A204.1 (cell line): Measurements from ENCODE around the gene RBM14.
"Not testable (repeated sequence)": the region's sequence is repeated elsewhere in the genome, so short reads cannot be mapped to it uniquely, and the experiment has no call there.

Experiments used
- FAIRE-seq: peaks from 2 replicates; lab custom pipeline; 2012; peaks lifted over from hg19 to GRCh38; lab: Jason Lieb, UNC

RBM14 gene

GRCh38 chr11:66616379-66617154 lies at the start of gene RBM14:
TSS of gene RBM14 (plus strand) at chr11:66616630. CDS start at chr11:66616721, 91 bp downstream.
- FAIRE-seq, result peak; percentile 92

GRCh38 chr11:66567787-66568123 lies 48.7 kb upstream of the RBM14 start:
- no peak for FAIRE-seq

GRCh38 chr11:66568124-66568916 lies 48.1 kb upstream of the RBM14 start, which contains the start of gene CTSF:
TSS of gene CTSF (minus strand) at chr11:66568606. CDS start at chr11:66568486, 120 bp downstream.
- FAIRE-seq, result no peak

GRCh38 chr11:66569076-66569475 lies 47.4 kb upstream of the RBM14 start:
- no peak for FAIRE-seq

- FAIRE-seq, result no peak
These were observed 46.2 kb upstream of the RBM14 start for GRCh38 chr11:66570079-66570849.

GRCh38 chr11:66570850-66571180 lies 45.6 kb upstream of the RBM14 start:
- FAIRE-seq, result no peak

- no peak for FAIRE-seq
These were observed 37.3 kb upstream of the RBM14 start for GRCh38 chr11:66579017-66579606.

GRCh38 chr11:66580803-66581202 lies 35.6 kb upstream of the RBM14 start:
- FAIRE-seq, result no peak

GRCh38 chr11:66581261-66581660 lies 35.2 kb upstream of the RBM14 start:
- FAIRE-seq, result no peak

- not testable (repeated sequence) for FAIRE-seq
These were observed 33.8 kb upstream of the RBM14 start for GRCh38 chr11:66582565-66583147.

GRCh38 chr11:66585447-66585846 lies 31.0 kb upstream of the RBM14 start:
- FAIRE-seq, result not testable (repeated sequence)

GRCh38 chr11:66586136-66586535 lies 30.3 kb upstream of the RBM14 start:
- FAIRE-seq, result no peak

- not testable (repeated sequence) for FAIRE-seq
These were observed 27.1 kb upstream of the RBM14 start for GRCh38 chr11:66589315-66589714.

- no peak for FAIRE-seq
These were observed 26.3 kb upstream of the RBM14 start for GRCh38 chr11:66589996-66590675.

GRCh38 chr11:66591175-66591574 lies 25.3 kb upstream of the RBM14 start:
- no peak for FAIRE-seq

GRCh38 chr11:66592457-66593302 lies 23.8 kb upstream of the RBM14 start, which contains the start of the genes CCDC87 and CCS:
TSS of gene CCDC87 (minus strand) at chr11:66593063. CDS start at chr11:66593015, 48 bp downstream.
TSS of gene CCS (plus strand) at chr11:66593185. CDS start at chr11:66593262, 77 bp downstream.
- no peak for FAIRE-seq

- no peak for FAIRE-seq
These were observed 23.2 kb upstream of the RBM14 start for GRCh38 chr11:66593303-66593635.

- no peak for FAIRE-seq
These were observed 22.8 kb upstream of the RBM14 start for GRCh38 chr11:66593650-66594049.

GRCh38 chr11:66595245-66595904 lies 21.1 kb upstream of the RBM14 start:
- no peak for FAIRE-seq

GRCh38 chr11:66598993-66599392 lies 17.4 kb upstream of the RBM14 start:
- no peak for FAIRE-seq
